Measurements from ENCODE around the gene FNDC3B.

The FNDC3B gene

DNA sequence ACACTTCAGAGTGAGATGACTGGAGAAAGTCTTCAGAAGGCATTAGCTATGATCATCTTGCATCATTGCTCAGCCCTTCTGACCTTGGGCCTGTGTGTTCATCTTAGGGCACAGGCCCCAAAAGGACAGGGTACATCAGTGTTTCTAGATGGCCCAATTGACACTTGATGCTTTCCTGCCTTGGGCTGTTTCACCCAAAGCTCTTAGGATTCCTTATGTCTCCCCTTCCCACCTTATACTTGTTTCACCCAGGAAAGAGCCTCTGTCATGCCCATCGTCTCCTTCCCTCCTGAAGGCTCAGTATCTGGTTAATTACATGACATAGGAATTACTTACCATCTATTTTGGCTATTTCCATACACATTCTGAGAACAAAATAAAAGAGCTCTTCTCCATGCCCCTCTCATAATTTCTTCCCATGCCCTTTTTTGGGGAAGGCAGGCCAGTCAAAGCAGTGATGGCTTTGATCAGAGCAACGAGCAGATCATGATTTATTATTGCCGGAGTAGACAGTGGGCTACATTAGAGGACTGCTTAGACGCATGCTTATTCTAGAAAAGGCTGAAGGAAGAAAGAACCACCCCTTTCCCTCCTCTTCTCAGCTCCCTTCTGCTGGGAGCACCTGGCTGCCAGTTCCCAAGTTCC lies 335.9 kb downstream of the FNDC3B start:
- H3K27me3 Mint-ChIP-seq = no peaks in the 10 kb centered on the region
- H3K36me3 Mint-ChIP-seq (ENCODE audit: low read depth) = peaks cover 73% of the 10 kb centered on the region
- no peak overlapping the region for H3K27ac Mint-ChIP-seq
- DNase-seq = no peak
- H3K9me3 Mint-ChIP-seq = peaks cover under 1% of the 10 kb centered on the region
- no peak overlapping the region for H3K4me3 Mint-ChIP-seq
- no peaks in the 10 kb centered on the region for H3K4me1 Mint-ChIP-seq (ENCODE audit: low read depth)

DNA sequence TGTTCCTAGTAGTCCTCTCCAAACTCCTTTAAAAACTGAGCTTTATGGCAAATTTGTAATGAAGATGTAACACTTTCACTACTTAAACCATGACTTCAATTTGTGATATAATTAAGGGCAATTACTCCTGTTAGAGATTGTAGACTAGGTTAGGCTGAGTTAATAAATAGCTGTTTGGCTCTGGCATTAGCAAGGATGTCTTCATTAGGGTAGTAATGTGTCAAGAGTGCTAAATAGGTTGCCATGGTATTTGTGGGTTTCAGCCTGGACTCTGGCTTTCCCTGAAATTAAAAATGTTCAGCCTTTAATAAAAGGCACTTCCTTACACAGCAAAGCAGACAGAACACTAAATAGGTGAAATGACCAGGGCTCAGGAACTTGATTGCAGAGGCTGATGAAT lies 337.0 kb downstream of the FNDC3B start:
- no peak overlapping the region for H3K4me3 Mint-ChIP-seq
- no peak for DNase-seq
- H3K9me3 Mint-ChIP-seq = peaks cover 5% of the 10 kb centered on the region
- no peaks in the 10 kb centered on the region for H3K27me3 Mint-ChIP-seq
- peaks cover 79% of the 10 kb centered on the region for H3K36me3 Mint-ChIP-seq (ENCODE audit: low read depth)
- no peaks in the 10 kb centered on the region for H3K4me1 Mint-ChIP-seq (ENCODE audit: low read depth)
- H3K27ac Mint-ChIP-seq = no peak overlapping the region

DNA sequence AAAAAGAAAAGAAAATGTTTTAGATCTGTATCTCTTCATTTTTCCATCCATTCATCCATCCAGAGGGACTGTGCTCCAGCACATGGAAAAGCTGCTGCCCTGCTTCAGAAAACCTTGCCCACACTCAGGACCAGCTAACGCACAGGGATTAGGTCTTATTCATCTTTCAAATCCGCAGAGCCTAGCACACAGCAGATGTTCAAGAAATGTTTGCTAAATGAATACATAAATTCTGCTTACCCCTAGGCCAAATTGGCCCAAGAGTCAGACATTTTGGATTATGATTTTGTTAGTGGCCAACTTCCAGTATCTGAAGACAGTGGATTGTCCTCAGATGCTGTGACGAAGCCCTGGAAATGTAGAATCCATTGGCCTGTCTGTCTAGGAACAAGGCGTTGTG lies 337.5 kb downstream of the FNDC3B start:
- Mint-ChIP-seq H3K9me3 (peaks cover 5% of the 10 kb centered on the region), H3K27me3 (no peaks in the 10 kb centered on the region), H3K27ac (no peak overlapping the region), H3K36me3 (ENCODE audit: low read depth) (peaks cover 83% of the 10 kb centered on the region), H3K4me1 (ENCODE audit: low read depth) (no peaks in the 10 kb centered on the region), H3K4me3 (no peak overlapping the region)
- no peak for DNase-seq

DNA sequence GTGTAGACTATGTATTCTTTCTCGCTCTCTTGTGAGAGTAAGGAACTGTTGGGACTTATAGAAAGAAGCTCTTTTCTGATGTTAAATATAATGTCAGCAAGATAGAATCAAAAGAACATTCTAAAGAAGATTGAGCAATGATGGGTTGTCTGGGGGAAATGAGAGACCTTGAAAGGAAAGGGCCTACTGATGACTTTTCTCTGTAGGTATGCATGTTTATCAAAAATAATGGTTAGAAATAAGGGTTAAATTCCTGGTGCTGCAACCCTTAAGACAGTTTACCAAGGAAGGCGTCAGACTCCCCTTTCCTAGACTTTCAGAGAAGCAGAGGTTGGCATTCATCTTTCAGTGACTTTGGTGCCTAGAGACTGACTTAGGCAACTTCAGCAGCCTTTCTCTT lies 339.1 kb downstream of the FNDC3B start:
- Mint-ChIP-seq H3K36me3 (ENCODE audit: low read depth) (peaks cover 90% of the 10 kb centered on the region), H3K4me3 (no peak overlapping the region), H3K9me3 (peaks cover 5% of the 10 kb centered on the region), H3K27ac (no peak overlapping the region), H3K4me1 (ENCODE audit: low read depth) (no peaks in the 10 kb centered on the region), H3K27me3 (no peaks in the 10 kb centered on the region)
- DNase-seq = no peak

DNA sequence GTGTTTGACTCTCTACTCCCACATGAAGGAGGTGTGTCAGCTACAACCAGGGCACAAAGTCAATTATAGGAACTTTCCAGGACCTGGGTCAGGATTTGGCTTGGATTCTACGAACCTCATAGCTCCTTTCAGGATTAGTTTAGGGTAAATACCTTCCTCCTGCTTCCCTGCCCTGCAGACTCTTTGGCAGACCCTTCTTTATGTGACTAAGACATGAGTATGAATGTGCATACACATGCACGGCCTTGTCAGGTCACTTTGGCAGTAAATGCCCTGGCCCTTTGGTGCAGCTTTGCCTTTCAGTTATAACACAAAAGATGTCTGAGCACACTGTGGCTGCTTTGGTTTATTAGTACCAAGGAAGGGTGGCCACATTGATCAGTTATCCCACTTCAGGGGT lies 340.0 kb downstream of the FNDC3B start:
- no peak overlapping the region for H3K27ac Mint-ChIP-seq
- no peaks in the 10 kb centered on the region for H3K27me3 Mint-ChIP-seq
- H3K4me1 Mint-ChIP-seq (ENCODE audit: low read depth) = no peaks in the 10 kb centered on the region
- peaks cover 88% of the 10 kb centered on the region for H3K36me3 Mint-ChIP-seq (ENCODE audit: low read depth)
- DNase-seq = no peak
- peaks cover 5% of the 10 kb centered on the region for H3K9me3 Mint-ChIP-seq
- H3K4me3 Mint-ChIP-seq = no peak overlapping the region

DNA sequence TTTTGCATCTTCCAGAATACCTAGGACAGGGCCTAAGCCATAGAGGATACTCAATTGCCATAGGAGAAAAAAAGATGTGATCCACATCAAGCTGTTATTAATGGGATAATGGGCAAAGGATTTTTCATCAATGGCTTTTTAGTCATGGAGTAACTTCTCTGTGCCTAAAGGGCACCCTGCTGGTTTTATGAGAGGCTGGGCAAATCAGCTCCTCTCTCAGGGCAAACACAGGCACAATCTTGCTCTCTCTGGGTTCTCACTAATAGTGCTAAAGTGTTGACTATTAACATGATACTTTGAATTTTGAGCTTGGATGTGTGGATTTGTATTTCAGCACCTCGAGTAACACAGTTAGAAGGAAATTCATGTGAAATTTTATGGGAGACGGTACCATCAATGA lies 341.3 kb downstream of the FNDC3B start:
- H3K27me3 Mint-ChIP-seq = no peaks in the 10 kb centered on the region
- no peak overlapping the region for H3K27ac Mint-ChIP-seq
- no peak for DNase-seq
- H3K36me3 Mint-ChIP-seq (ENCODE audit: low read depth) = peaks cover 88% of the 10 kb centered on the region
- no peak overlapping the region for H3K4me3 Mint-ChIP-seq
- H3K4me1 Mint-ChIP-seq (ENCODE audit: low read depth) = no peaks in the 10 kb centered on the region
- peaks cover 5% of the 10 kb centered on the region for H3K9me3 Mint-ChIP-seq

DNA sequence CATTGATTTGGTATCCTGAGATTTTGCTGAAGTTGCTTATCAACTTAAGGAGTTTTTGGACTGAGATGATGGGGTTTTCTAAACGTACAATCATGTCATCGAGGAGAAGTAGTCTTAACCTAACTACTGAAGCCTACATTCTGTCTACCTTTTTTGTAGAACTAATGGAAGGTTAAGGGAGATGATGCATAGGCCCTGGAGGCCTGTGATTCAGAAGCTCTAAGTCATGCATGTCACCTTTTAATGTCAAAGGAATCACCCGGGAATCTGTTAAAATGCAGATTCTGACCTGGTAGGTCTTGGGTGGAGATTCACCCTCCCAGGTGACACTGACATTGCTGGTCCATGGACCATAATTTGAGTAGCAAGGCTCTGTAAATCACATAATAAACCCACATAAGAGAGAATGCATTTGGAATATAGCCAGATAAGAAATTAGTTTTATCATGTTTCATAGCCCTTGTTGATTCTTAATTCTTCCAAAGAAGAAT lies 344.0 kb downstream of the FNDC3B start:
- H3K27ac Mint-ChIP-seq = no peak overlapping the region
- no peaks in the 10 kb centered on the region for H3K27me3 Mint-ChIP-seq
- DNase-seq = no peak
- peaks cover 5% of the 10 kb centered on the region for H3K9me3 Mint-ChIP-seq
- H3K4me3 Mint-ChIP-seq = no peak overlapping the region
- H3K36me3 Mint-ChIP-seq (ENCODE audit: low read depth) = peaks cover 62% of the 10 kb centered on the region
- no peaks in the 10 kb centered on the region for H3K4me1 Mint-ChIP-seq (ENCODE audit: low read depth)

DNA sequence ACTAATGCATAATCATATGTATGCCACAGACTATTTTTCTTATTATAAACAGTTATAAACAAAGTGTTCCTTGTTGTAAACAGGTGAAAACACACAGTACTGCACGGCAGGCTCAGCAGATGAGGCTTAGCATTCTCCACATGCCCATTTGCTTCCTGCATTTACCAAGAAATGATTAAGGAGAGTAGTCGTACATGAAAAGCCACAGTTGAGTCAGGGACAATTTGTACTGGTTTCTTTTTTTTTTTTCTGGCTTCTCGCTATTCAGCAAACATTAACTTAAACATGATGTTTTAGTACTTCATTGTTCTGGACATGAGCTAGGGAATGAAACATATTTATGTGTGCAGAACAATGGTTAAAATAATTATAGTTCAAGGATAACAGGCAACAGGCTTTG lies 345.5 kb downstream of the FNDC3B start:
- no peaks in the 10 kb centered on the region for H3K27me3 Mint-ChIP-seq
- H3K27ac Mint-ChIP-seq = no peak overlapping the region
- DNase-seq = no peak
- H3K4me1 Mint-ChIP-seq (ENCODE audit: low read depth) = no peaks in the 10 kb centered on the region
- H3K9me3 Mint-ChIP-seq = peaks cover 5% of the 10 kb centered on the region
- peaks cover 48% of the 10 kb centered on the region for H3K36me3 Mint-ChIP-seq (ENCODE audit: low read depth)
- H3K4me3 Mint-ChIP-seq = no peak overlapping the region

DNA sequence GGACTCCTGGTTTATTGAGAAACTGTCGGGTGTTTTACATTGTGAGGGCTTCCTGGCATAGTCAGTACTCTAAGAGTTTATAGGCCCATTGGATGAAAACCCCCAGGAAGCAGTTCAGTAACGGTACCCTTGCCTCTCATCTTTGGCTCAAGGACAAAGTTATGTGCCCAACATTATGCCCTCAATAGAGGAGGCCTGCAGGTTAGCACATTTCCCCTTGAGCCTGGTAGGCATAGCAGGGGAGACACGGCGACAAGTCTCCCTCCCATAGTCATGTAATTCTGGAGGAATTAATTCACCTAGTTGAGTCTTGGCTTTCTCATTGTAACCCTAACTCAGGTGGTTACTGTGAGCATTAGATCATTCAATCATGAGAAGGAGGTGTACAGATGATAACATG lies 348.4 kb downstream of the FNDC3B start:
- no peak for DNase-seq
- peaks cover 32% of the 10 kb centered on the region for H3K36me3 Mint-ChIP-seq (ENCODE audit: low read depth)
- no peak overlapping the region for H3K27ac Mint-ChIP-seq
- no peak overlapping the region for H3K4me3 Mint-ChIP-seq
- H3K27me3 Mint-ChIP-seq = no peaks in the 10 kb centered on the region
- no peaks in the 10 kb centered on the region for H3K4me1 Mint-ChIP-seq (ENCODE audit: low read depth)
- no peaks in the 10 kb centered on the region for H3K9me3 Mint-ChIP-seq

DNA sequence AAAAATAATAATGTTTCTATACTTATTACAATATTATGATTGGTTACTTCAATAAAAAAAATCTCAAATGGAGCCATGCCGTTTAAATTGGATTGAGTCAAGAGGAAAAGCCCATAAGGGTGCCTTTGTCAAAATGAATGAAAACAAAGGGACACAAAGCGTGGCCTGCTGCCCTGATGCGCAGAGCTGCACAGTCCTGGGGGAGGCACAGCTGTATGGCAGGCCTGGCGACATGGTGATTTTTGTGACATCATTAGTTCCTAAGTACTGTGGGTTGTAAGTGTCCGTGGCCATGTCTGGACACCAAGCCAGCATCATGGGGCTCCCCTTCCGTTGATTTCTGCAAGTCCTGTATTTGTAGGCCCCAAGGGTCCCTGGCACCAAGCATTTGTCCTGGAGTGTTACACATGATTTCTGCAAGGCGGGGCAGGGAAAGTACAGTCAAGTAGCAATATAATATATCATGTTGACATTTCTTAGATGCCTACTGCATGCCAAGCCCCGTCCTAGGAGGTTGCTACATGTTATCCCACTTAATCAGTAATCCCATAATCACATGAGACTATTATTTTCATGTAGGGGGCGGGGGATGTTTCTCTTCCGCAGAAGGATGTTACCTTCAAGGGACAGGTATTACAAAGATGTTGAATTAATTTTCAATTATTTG lies 349.2 kb downstream of the FNDC3B start:
- no peak for DNase-seq
- Mint-ChIP-seq H3K27me3 (no peaks in the 10 kb centered on the region), H3K4me1 (ENCODE audit: low read depth) (no peaks in the 10 kb centered on the region), H3K4me3 (no peak overlapping the region), H3K36me3 (ENCODE audit: low read depth) (peaks cover 29% of the 10 kb centered on the region), H3K27ac (no peak overlapping the region), H3K9me3 (no peaks in the 10 kb centered on the region)

DNA sequence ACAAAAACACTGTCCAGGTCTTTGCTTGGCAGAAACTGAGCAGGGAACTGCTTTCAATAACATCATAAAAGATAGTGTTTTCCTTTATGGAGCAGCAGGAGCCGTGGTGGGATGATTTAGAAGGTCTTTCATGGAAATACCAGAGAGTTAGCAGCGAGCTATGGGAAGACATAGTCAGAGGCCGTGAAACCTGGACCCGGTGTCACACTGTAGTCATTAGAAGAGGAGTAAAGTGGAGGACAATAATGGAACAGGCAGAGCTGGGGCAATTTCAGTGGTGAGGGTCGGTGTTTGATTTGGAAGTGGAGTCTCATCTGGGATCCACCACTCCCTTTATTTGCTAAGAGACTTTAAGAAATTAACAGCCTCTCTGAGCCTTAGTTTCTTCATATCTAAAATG lies 351.4 kb downstream of the FNDC3B start:
- H3K4me3 Mint-ChIP-seq = no peak overlapping the region
- no peak for DNase-seq
- H3K27ac Mint-ChIP-seq = no peak overlapping the region
- H3K27me3 Mint-ChIP-seq = no peaks in the 10 kb centered on the region
- H3K4me1 Mint-ChIP-seq (ENCODE audit: low read depth) = no peaks in the 10 kb centered on the region
- H3K9me3 Mint-ChIP-seq = no peaks in the 10 kb centered on the region
- peaks cover 27% of the 10 kb centered on the region for H3K36me3 Mint-ChIP-seq (ENCODE audit: low read depth)

DNA sequence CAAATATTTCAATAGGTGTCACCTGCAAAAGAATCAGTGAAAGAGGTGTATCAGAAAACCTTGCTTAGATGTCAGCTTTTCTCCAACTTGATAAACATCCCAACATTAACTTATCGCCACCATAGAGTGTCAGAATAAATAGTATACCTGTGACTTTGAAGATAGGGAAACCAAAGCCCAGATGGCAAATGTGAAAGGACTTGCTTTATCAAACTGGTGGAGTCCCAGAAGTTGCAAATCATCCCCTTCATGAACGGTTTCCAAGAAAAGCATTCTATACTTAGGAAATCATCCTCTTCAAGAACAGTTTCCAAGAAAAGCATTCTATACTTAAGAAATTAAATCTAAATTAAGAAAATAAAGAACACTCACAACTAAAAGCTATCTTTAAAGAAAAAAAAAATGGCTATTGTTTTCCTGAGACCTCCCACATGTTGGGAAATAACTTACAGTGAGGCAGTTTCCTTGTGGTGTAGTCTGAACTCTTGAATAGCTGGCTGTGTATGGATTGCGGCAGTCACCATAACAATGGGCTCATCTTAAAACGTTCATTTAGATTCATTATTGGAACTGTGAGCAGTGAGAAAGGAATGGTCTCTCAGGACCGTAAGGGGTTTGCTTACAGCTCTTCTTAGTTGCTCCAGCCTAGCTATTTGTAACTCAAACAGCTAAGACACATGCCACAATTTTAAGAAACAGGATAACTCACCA lies 352.4 kb downstream of the FNDC3B start:
- no peaks in the 10 kb centered on the region for H3K4me1 Mint-ChIP-seq (ENCODE audit: low read depth)
- H3K27ac Mint-ChIP-seq = no peak overlapping the region
- no peaks in the 10 kb centered on the region for H3K9me3 Mint-ChIP-seq
- no peak overlapping the region for H3K4me3 Mint-ChIP-seq
- no peak for DNase-seq
- peaks cover 31% of the 10 kb centered on the region for H3K36me3 Mint-ChIP-seq (ENCODE audit: low read depth)
- no peaks in the 10 kb centered on the region for H3K27me3 Mint-ChIP-seq

DNA sequence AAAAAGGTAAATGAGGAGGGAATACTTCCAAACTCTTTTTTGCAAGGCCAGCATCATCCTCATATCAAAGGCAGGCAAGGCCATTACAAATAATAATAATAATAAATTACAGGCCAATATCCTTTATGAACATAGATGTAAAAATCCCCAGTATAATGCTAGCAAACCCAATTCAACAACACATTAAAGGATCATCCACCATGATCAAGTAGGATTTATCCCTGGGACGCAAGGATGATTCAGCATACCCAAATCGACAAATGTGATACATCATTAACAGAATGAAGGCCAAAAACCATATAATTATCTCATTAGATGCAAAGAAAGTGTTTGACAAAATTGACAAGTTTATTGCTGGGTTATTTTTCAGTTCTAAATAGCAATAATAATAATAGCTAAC lies 355.3 kb downstream of the FNDC3B start:
- H3K4me1 Mint-ChIP-seq (ENCODE audit: low read depth) = no peaks in the 10 kb centered on the region
- H3K9me3 Mint-ChIP-seq = no peaks in the 10 kb centered on the region
- no peak overlapping the region for H3K27ac Mint-ChIP-seq
- no peak for DNase-seq
- H3K27me3 Mint-ChIP-seq = no peaks in the 10 kb centered on the region
- no peak overlapping the region for H3K4me3 Mint-ChIP-seq
- H3K36me3 Mint-ChIP-seq (ENCODE audit: low read depth) = peaks cover 44% of the 10 kb centered on the region

DNA sequence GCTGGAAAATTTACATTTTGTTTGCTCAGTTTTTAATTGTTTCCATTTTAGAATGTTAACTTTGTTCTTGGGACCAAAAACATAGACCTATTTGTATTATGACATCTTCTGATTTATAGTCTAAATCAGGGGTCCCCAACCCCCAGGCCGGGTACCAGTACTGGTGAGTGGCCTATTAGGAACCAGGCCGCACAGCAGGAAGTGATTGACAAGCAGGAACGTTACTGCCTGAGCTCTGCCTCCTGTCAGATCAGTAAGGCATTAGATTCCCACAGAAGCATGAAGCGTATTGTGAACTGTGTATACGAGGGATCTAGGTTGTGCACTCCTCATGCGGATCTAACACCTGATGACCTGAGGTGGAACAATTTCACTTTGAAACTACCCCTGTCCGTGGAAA lies 357.0 kb downstream of the FNDC3B start:
- Mint-ChIP-seq H3K27me3 (no peaks in the 10 kb centered on the region), H3K4me3 (no peak overlapping the region), H3K27ac (no peak overlapping the region), H3K9me3 (peaks cover 3% of the 10 kb centered on the region), H3K4me1 (ENCODE audit: low read depth) (no peaks in the 10 kb centered on the region), H3K36me3 (ENCODE audit: low read depth) (peaks cover 45% of the 10 kb centered on the region)
- no peak for DNase-seq
